ENCODE results near the gene CTDNEP1. TPM values are rescaled to one million over a fixed set of nuclear protein-coding genes. Genes with fewer than 3 reads are reported as not detected.

The CTDNEP1 gene
- total and polyA plus RNA-seq, 4 donors = 11.0 to 28.6 (median 18.6) TPM

DNA sequence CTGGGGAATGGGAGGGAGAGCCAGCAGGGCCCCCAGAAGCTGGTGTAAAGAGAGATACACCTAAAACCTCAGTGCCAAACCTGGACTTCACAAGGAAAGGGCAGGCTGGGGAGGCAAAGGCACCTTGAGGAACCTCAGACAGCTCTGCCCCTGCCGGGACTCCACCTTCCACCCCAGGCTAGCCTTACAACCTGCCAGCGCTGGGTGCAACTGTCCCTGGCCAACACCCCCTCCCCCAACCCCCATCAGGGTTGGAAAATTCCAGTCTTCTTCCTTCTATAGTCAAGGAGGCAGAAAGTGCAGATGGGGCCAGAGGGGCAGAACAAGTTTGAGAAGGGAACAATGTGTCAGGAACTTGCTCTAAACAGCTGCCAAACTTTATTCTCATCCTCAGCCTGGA, 40.7 kb upstream of the CTDNEP1 start:
- no peak for DNase-seq (ENCODE audit: low spot score)
- H3K27ac ChIP-seq (ENCODE audit: low read depth in 1 of 2, low read length in 2 of 2) = no peak overlapping the region
- H3K9ac ChIP-seq (ENCODE audit: low read depth in 1 of 2, low read length in 2 of 2) = no peak overlapping the region
- H3K9me3 ChIP-seq (ENCODE audit: control insufficient read depth in 4 of 4, low read length in 3 of 4) = no peaks in the 10 kb centered on the region
- peaks cover 11 to 28% (median 17%) of the 10 kb centered on the region in 4 donors for H3K4me1 ChIP-seq (ENCODE audit: control insufficient read depth in 4 of 4, insufficient read depth in 4 of 4, low read length in 3 of 4)
- no peaks in the 10 kb centered on the region for H3K36me3 ChIP-seq (ENCODE audit: control insufficient read depth in 4 of 4, insufficient read depth in 3 of 4, low read depth in 1 of 4, low read length in 3 of 4)
- TF ChIP-seq GABPA (IDR thresholded peaks at IDR 0.05 in 1 of 2, conservative IDR thresholded peaks at IDR 0.05 in 1 of 2) (no peak), JUND (IDR thresholded peaks at IDR 0.05) (no peak), EGR1 (IDR thresholded peaks at IDR 0.05; ENCODE audit: low read depth in 2 of 2) (no peak), FOXA1 (IDR thresholded peaks at IDR 0.05) (no peak), FOXA2 (IDR thresholded peaks at IDR 0.05) (no peak), RXRA (IDR thresholded peaks at IDR 0.05) (no peak), YY1 (IDR thresholded peaks at IDR 0.05) (no peak), SP1 (IDR thresholded peaks at IDR 0.05) (no peak), NR2F2 (IDR thresholded peaks at IDR 0.05) (no peak), HNF4A (conservative IDR thresholded peaks at IDR 0.05) (no peak), RAD21 (IDR thresholded peaks at IDR 0.05) (no peak), TAF1 (conservative IDR thresholded peaks at IDR 0.05) (no peak), HNF4G (IDR thresholded peaks at IDR 0.05) (no peak)
- TF ChIP-seq, protein P1, sequence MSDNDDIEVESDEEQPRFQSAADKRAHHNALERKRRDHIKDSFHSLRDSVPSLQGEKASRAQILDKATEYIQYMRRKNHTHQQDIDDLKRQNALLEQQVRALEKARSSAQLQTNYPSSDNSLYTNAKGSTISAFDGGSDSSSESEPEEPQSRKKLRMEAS (IDR thresholded peaks at IDR 0.05) = no peak
- TF ChIP-seq, protein P2, sequence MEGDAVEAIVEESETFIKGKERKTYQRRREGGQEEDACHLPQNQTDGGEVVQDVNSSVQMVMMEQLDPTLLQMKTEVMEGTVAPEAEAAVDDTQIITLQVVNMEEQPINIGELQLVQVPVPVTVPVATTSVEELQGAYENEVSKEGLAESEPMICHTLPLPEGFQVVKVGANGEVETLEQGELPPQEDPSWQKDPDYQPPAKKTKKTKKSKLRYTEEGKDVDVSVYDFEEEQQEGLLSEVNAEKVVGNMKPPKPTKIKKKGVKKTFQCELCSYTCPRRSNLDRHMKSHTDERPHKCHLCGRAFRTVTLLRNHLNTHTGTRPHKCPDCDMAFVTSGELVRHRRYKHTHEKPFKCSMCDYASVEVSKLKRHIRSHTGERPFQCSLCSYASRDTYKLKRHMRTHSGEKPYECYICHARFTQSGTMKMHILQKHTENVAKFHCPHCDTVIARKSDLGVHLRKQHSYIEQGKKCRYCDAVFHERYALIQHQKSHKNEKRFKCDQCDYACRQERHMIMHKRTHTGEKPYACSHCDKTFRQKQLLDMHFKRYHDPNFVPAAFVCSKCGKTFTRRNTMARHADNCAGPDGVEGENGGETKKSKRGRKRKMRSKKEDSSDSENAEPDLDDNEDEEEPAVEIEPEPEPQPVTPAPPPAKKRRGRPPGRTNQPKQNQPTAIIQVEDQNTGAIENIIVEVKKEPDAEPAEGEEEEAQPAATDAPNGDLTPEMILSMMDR (IDR thresholded peaks at IDR 0.05; ENCODE audit: low read depth, low read length, missing input control) = no peak
- TF ChIP-seq, protein P3, sequence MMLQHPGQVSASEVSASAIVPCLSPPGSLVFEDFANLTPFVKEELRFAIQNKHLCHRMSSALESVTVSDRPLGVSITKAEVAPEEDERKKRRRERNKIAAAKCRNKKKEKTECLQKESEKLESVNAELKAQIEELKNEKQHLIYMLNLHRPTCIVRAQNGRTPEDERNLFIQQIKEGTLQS (IDR thresholded peaks at IDR 0.05) = no peak
- TF ChIP-seq, protein P4, sequence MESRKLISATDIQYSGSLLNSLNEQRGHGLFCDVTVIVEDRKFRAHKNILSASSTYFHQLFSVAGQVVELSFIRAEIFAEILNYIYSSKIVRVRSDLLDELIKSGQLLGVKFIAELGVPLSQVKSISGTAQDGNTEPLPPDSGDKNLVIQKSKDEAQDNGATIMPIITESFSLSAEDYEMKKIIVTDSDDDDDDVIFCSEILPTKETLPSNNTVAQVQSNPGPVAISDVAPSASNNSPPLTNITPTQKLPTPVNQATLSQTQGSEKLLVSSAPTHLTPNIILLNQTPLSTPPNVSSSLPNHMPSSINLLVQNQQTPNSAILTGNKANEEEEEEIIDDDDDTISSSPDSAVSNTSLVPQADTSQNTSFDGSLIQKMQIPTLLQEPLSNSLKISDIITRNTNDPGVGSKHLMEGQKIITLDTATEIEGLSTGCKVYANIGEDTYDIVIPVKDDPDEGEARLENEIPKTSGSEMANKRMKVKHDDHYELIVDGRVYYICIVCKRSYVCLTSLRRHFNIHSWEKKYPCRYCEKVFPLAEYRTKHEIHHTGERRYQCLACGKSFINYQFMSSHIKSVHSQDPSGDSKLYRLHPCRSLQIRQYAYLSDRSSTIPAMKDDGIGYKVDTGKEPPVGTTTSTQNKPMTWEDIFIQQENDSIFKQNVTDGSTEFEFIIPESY (IDR thresholded peaks at IDR 0.05) = no peak
- TF ChIP-seq, protein P5, sequence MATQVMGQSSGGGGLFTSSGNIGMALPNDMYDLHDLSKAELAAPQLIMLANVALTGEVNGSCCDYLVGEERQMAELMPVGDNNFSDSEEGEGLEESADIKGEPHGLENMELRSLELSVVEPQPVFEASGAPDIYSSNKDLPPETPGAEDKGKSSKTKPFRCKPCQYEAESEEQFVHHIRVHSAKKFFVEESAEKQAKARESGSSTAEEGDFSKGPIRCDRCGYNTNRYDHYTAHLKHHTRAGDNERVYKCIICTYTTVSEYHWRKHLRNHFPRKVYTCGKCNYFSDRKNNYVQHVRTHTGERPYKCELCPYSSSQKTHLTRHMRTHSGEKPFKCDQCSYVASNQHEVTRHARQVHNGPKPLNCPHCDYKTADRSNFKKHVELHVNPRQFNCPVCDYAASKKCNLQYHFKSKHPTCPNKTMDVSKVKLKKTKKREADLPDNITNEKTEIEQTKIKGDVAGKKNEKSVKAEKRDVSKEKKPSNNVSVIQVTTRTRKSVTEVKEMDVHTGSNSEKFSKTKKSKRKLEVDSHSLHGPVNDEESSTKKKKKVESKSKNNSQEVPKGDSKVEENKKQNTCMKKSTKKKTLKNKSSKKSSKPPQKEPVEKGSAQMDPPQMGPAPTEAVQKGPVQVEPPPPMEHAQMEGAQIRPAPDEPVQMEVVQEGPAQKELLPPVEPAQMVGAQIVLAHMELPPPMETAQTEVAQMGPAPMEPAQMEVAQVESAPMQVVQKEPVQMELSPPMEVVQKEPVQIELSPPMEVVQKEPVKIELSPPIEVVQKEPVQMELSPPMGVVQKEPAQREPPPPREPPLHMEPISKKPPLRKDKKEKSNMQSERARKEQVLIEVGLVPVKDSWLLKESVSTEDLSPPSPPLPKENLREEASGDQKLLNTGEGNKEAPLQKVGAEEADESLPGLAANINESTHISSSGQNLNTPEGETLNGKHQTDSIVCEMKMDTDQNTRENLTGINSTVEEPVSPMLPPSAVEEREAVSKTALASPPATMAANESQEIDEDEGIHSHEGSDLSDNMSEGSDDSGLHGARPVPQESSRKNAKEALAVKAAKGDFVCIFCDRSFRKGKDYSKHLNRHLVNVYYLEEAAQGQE (IDR thresholded peaks at IDR 0.05) = no peak
- no peaks in the 10 kb centered on the region for H3K27me3 ChIP-seq (ENCODE audit: control insufficient read depth in 4 of 4, insufficient read depth in 4 of 4, low read length in 3 of 4)
- 88% methylated on average over 2 of the region's 2 CpGs for WGBS
- no peak overlapping the region for H3K4me3 ChIP-seq (ENCODE audit: low read depth in 1 of 3, low read length in 3 of 3)
